Tibial nerve (tissue), 4 donors: ENCODE data around the gene USP11.

Source experiments
- CTCF ChIP-seq, 5 experiments: fragments of 200-600 bp in 3 of 5; fragments of 450-650 bp in 2 of 5; sonication (generic) in 3 of 5; IDR thresholded peaks; one replicate each; pipeline ENCODE4 v1.5.1; 2016 to 2019; ENCODE audit warnings: antibody characterized with exemption in 5 of 5, mild to moderate bottlenecking in 3 of 5, moderate library complexity in 2 of 5
- EP300 ChIP-seq, 2 donors: sonication (generic); formaldehyde crosslinking; IDR thresholded peaks; one replicate each; pipeline ENCODE4 v1.6.1; 2017; ENCODE audit warnings: antibody characterized with exemption in 2 of 2, mild to moderate bottlenecking in 1 of 2
- POLR2A ChIP-seq, 2 donors: fragments of 450-650 bp; IDR thresholded peaks; one replicate each; pipeline ENCODE4 v1.6.1; 2017; ENCODE audit warnings: antibody characterized with exemption in 2 of 2, mild to moderate bottlenecking in 2 of 2, moderate library complexity in 2 of 2

- no peak for TF ChIP-seq CTCF (IDR thresholded peaks at IDR 0.05)
- TF ChIP-seq EP300 (IDR thresholded peaks at IDR 0.05), result no peak
- TF ChIP-seq POLR2A (IDR thresholded peaks at IDR 0.05), result no peak
Observed at GRCh38 chrX:47223476-47224250, 9.1 kb upstream of the USP11 start.
